Hematopoietic multipotent progenitor cell treated with erythropoietin and hydrocortisone succinate and interleukin-3 and kit ligand, for 6 days (in vitro differentiated cells): ENCODE data around the gene BICD1.
"Not testable (repeated sequence)": the region's sequence is repeated elsewhere in the genome, so short reads cannot be mapped to it uniquely, and the experiment has no call there.

Experiments
- DNase-seq: peaks from one replicate; pipeline ENCODE4 v3.0.0-alpha.2; 2015

The BICD1 gene

DNA sequence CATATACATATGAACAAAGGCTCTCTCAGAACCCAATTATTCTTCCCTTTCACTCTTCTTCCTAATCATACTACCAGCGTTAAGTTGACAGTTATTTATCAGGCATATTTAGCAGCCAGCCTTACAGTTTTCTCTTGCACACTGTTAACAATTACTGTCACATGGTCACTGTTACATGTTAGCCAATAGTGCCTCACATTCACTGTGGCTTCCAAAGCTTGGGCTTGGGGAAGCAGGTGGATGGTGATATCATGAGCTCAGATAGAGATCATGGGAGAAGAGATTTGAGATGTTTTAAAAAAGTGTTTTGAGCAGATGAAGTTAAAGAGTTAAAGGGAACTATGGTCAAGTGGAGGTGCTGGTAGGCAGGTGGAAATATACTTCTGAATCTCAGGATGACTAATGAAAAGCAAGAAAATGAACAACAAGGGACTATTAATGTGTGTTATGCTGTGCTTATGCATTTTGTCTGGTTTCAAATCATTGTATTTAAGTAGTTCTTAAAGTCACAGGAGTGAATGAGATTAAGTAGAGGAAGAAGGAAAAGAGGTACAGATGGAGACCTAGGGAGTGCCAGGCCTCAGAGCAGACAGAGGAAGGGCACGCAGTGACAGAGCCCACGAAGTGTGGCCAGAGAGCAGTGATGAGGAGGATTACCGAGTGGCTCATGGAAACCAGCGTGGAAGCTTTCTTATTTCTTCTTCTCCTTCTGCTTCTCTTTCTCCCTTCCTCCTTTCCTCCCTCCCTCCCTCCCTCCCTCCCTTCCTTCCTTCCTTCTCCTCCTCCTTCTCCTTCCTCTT is 39.6 kb downstream of the BICD1 start:
- DNase-seq: no peak

DNA sequence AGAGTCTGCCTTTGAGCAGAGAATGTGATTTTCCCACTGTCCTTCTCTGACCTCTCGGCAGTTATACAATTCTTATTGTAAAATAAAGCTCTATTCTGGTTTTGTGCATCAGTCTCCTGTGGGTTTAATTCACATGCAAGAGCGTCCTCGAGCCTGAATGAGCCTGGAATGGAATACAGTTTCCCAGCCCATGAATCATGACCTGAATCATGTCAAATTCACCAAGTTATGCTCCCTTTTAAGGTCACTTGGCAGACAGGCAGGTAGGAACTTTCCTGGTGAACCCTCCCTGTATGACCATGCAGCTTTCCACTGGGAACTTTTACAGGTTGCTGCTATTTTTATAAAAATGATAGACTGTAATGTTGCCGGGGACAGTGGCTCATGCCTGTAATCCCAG is 41.7 kb downstream of the BICD1 start:
- DNase-seq: no peak

DNA sequence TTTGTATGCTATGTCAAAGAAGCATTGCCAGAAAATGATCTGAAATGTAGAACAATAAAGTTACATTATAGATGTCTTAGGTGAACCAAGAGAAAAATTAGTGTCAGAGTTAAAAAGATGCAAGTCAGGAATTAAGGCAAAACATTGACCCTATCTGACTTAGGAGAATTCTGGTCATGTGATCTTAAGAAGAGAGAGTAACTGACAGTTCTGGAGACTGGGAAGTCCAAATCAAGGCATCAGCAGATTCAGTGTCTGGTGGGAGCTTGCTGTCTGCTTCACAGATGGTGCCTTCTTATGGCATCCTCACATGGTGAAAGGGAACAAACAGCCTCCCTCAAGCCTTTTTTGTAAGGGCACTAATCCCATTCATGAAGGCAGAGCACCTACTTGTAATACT is 42.8 kb downstream of the BICD1 start:
- no peak for DNase-seq

DNA sequence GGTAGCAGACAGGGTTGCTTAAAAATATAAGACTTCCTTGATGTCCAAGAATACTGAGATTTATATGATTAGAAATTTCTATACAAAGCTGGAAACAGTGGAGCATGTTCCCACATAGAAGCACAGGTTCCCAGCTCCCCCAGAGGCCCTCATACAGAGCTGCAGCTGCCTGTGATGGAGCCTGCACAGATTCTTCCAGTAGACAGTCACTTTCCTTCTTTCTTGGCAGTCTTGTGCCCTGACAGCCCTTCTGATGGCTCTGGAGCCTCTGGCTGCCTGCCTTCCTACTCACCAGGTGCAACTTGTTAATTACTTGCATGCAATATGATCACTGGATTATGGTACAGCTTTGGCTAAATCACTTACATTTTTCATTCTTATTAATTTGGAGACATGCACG is 44.4 kb downstream of the BICD1 start:
- DNase-seq: no peak

DNA sequence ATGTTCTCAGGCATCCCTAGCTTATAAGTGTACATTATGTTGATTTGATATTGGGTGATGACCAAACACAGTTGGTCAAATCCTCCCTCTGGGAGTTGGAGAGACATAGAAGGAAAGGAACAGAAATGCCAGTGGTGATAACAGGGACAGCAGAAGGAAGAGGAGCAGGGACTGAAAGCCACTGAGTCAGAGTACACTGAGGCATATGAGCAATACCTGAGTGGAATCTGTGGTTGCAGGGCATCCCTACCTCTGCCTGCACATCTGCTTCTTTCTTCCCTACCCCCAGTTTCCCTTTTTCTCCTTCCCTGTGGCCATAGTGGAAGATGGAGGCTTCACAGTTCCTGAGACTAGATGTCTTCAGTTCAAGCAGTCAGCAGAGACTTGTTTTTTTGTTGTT is 44.9 kb downstream of the BICD1 start:
- no peak for DNase-seq

DNA sequence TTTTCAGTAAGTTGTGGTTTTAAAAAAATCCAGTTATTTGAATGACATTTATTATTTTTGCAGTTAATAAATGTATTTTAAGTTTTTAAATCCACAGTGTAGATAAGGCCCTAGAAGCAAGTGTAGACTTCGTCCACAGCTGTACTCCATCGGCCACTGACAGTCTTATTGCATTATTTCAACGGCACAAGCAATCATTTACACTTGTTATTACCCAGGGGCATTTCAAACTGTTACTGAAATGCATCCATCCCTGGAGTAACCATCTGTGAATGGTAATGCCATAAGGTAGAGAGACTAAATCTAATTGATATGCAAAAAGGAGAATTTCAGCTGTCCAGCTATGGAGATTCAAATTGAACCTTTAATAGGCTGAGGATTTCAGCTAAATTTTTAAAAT is 48.4 kb downstream of the BICD1 start:
- DNase-seq: no peak

DNA sequence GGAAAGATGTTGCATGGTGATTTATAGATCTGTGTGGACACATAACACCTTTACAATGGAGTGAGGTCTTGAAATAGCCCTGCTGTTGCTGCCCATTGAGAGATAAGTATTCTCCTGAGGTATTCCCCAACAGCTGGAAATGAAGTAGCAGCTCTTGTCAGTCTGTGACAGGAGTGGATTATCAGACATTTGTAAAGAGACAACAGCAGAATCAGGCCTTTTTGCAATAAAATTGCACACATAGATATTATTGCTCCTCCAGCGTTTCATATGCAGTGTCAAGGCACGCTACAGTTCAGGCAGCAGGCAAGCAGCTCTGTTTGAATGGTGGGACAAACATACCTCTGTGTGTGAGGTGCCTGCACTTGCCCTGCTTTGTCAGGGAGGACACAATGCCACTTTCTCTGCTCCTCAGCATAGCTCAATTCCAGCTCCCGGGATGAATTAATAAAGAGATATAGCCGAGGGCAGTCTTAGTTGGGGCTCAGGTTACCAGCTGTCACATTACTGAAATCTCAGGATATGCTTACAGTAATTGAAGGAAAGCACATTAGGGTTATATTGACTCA is 49.4 kb downstream of the BICD1 start:
- no peak for DNase-seq

DNA sequence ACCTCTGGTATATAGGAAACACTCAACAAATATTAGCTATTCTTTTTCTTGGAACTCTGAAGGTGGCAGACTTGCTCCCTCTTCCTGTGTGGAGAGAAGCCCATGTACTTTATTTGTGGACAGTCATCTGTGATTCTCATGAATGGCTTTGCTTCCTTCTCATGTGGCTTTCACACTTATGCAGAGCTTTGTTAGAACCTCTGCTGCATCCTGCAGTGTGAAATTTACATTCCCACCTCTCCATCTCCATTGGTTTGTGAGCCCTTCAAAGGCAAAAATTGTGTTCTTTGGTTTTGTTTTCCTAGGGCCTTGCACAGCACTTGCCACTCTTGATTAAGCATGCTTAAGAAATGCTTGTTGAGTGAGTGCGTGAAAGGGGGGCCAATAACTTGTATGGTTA is 51.9 kb downstream of the BICD1 start:
- DNase-seq: no peak

DNA sequence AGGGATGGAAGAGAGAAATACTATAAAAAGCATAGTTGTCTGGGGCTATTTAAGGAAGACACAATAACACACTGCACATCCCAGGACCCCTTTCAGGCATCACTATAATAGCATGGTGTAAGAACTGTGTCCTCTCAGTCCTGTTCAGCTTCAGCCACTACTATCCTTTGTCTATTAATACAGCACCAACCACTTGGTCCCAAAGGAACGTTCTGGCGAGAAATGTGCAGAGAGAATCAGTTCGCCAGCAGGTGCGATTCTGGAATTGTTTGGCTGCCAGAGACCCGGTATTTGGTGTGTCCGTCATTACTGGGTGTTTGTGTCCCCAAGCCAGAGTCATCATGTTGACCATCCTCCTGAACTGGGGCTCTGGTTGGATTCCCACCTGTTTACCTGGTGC is 52.7 kb downstream of the BICD1 start:
- no peak for DNase-seq

DNA sequence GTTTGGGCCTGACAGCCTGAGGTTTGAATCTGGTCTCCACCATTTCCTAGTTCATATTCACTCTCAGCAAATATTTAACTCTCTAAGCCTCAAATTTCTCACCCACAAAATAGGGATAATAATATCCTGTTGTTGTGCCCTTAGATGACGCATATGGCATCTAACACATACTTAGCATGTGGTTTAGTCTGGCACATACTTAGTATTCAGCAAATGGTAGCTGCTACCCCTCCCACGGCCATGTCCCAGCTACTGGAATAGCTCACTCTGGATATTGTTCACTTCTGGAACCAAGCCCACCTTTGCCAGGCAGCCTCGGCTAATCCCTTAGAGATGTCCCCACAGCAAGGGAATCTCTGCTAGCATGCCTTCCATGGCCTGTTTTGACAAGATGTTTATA is 53.3 kb downstream of the BICD1 start:
- DNase-seq: no peak

DNA sequence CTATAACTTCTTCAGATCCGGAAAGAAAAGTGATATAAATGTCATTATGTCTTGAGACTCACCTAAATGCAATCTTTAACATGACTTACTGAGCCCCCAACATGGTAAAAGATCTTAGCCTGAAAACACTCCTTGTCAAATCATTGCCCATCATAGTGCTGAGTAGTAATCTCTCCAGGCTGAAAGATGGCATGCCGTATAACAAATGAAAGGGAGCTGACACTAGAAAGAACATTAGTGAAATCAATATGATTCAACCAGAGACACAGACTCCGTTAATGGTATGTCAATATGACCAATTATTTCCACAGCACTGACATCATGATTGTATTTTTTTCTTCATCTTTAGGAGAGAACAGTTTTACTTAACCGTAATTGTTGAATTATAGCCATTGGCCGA is 54.4 kb downstream of the BICD1 start:
- DNase-seq: no peak

DNA sequence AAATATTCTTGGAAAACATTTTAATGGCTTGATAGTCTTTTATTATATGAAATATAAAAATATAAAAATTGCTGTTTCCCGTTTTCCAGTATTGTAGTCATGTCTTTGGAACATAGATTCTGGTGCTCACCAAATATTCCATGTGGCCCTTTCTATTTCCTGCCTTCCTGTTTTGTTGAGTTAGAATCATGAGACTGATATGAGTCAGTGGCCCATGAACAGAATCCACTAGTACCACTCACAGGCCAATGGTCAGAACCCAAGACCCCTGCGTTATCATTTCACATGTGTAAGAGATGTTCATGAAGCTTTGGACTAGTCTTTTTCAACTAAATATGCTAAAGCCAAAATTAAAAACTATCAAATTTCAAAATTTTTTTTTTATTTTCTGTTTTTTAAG is 56.9 kb downstream of the BICD1 start:
- no peak for DNase-seq

DNA sequence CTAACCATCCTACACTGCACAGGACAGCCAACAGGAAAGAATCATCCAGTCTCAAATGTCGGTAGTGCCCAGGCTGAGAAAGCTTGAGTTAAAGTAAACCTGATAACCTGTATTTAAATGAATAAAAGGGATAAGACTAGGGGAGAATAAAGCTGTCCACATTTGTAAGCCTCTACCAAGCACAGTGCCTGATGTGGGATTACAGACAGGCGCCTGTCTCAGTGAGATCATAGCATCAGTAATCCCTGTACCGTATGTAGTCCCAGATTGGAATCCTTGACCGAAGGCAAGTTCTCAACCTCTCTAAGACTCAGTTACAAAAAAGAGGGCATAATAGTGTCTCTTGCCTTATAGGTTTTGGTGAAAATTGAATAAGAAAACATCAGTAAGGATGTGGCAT is 59.9 kb downstream of the BICD1 start:
- no peak for DNase-seq

DNA sequence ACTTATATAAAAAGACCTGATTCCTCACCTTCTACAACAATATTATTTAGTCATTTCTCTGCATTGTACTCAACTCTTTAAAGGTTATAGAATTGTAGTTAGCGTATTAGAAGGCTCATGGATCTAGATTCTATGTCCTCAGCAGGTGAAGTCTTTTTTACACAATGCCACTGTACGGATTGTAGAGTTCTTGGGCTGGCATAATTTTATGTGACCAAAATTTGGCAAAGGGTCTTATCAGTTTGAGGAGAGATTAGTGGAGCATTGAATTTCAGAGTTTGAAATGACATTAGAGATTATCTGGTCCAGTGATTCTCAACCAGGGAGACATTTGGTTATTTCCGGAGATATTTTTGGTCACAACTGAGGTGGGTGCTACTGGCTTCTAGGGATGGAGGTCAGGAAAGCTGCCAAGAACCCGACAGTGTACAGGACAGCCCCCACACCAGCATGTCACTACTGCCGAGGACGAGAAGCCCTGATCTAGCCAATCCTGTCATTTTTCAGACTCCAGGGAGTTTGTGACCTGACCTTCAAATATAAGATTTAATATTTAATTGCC is 63.9 kb downstream of the BICD1 start:
- DNase-seq: no peak

DNA sequence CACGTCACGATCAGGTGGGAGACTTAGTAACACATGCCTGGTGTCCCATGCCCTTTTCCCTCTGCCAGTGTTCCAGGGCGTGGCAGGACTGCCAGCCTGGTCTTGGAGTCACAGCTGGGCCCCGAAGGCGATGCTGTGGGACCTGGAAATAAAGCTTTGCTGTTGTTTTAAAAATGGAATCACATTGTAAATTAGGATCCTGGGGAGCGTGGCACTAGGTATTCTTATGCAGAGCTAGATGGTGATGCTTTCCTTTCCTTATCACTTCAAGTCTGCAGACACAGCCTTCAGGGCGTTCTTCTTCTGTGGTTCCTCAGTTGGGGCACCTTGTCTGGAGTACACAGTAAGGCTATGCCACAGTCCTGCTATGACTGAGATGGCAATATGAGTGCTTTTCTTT is 64.6 kb downstream of the BICD1 start:
- no peak for DNase-seq

DNA sequence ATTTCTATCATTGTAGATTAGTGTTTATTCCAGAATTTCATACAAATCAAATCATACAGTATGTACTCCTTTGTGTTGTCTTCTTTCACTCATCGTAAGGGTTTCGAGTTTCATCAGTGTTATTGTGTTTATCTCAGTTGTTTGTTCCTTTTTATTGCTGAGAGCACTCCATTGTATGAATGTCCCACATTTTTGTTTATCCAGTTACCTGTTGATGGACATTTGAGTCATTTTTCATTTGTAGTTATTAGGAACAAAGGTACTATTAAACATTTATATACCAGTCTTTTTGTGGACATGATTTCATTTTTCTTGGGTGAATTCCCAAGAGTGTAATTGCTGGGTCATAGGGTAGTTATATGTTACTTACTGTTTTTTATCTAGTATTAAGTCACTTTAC is 70.0 kb downstream of the BICD1 start:
- no peak for DNase-seq

DNA sequence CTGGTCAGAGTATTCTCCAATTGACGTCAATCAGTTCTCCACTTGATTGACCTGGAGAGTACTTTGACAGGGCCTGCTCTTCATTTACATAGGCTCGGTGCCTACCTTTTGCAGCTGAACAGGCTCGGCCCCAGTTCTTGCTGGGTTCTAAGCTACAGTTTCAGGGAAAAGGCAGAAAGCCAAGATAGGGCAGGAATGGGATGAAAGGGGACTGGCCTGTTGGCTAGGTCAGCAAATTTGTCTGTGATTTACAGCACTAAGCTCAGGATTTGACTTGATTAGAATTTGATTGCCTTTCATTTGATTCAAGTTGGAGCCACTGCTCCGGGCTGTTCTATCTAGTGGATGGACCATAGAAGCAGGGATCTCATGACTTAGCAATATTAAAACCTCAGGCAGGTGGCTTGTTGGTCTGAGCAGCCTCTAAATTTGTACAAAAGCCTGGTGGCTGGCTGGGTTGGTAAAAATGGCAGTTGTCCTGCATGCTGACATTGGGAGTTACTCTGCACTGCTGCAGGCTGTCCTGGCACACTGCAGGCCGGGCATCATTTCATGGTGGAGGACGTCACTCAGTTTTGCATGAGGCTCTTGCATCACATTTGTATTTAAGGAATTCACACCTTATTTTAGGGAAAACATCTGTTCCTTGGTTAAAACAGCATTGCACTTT is 71.8 kb downstream of the BICD1 start:
- DNase-seq: no peak

DNA sequence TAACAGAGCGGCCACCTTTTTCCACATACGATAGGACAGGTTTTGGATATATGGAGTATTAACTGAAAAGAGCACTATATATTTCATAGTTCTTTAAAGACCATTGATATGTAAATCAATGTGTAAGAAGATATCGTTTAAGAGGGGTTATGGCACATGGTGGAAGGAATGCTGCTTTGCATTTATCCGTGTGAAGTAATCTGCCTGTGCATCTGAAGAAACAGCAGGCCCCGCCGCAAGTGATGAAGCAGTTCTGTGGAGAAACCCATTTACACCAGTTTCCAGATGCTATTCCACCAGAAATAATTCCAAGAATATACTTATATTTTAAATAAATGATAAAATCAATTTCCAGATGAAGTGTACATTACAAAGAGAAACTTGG is 72.4 kb downstream of the BICD1 start:
- DNase-seq: no peak

DNA sequence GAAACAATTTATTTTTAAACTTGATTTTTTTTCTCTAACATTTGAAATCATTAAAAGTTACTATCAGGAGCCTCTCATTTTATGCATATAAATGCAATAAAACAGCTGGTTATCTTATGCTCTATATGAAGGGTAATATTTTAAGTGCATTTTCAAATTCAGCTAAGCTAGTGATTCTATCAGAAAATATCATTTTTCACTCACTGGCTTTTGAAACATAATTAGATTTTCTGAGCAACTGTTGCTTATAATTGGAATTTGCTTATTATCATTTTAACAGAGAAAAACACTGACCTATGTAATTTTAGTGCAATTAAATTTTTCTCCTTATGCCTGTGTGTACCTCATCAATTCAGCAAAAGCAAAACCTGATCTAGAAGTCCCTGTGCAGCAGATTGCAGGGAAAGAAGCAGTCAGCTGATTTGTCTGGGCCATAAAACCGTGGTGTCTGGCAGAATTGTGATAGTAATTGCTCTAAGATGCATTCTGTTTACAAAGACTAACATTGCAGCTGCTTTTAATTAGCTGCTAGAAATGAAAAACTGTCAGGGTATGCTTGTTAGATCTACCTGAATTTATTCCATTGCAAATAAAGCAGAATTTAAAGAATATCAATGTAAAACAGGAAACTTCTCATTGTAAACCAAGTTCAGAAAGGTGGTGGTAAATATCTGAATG is 75.0 kb downstream of the BICD1 start:
- no peak for DNase-seq

DNA sequence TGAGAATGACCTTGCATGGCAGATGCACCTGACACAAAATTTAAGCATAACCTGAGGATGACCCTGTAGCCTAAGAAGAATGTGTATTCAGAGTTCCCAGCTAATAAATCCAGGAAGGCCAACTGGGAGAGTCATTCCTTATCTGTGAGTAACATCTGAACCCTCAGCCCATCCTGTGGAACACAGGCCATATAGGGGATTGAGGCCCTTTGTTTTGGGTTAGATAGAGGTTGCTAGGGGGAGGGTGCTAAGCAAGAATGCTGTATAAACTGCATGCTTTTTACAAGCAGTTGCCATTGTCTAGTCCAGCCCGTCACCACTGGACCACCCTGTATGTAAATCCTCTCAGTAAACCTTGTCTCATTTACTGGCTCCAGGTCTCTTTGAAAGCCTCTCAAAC is 77.0 kb downstream of the BICD1 start:
- no peak for DNase-seq

DNA sequence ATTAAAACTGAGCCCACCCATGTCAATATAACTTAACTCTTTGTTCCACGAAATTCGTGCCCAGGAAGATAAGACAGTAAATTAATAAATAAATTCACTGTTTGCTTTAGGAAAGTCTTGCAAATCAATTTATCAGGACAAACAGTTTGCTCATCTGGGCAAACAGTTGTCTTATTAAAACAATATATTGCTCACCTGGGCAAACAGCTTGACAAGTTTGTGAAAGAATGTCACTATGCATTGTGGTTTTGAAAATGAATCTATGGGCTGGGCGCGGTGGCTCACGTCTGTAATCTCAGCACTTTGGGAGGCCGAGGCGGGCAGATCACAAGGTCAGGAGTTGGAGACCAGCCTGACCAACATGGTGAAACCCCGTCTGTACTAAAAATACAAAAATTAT is 80.5 kb downstream of the BICD1 start:
- not testable (repeated sequence) for DNase-seq

DNA sequence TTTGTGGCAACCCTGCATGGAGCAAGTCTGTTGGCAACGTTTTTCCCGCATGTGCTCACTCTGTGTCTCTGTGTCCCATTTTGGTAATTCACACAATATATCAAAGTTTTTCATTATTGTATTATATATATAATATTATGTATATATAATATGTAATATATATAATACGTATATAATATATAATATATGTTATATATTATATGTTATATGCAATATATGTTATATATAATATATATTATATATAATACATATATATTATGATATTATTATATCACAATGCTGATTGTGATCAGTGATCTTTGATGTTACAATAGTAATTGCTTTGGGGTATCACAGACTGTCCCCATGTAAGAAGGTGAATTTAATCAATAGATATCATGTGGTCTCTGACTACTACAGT is 84.8 kb downstream of the BICD1 start:
- DNase-seq: no peak
